Thyroid gland (tissue), 4 donors: Measurements from ENCODE around the gene EVPLL. TPM values are rescaled to one million over a fixed set of nuclear protein-coding genes. Genes with fewer than 3 reads are reported as not detected.

Experiments used
- DNase-seq, 2 donors: peaks; one replicate each; pipeline ENCODE4 v3.0.0-alpha.2; 2019
- H3K27ac ChIP-seq, 3 donors: fragments of 200-600 bp; sonication (generic); 1 replicate in 2 of 3; 2 replicates in 1 of 3; pipeline ENCODE4 v1.5.1; 2016 to 2019; ENCODE audit warnings: mild to moderate bottlenecking in 1 of 3, moderate library complexity in 1 of 3
- H3K27me3 ChIP-seq: fragments of 200-600 bp; sonication (generic); one replicate; pipeline ENCODE4 v1.5.1; 2019
- H3K36me3 ChIP-seq, 2 donors: fragments of 200-600 bp; sonication (generic); one replicate each; pipeline ENCODE4 v1.5.1; 2016 to 2019
- H3K4me1 ChIP-seq, 2 donors: fragments of 200-600 bp; sonication (generic); one replicate each; pipeline ENCODE4 v1.5.1; 2017 to 2019
- H3K4me3 ChIP-seq, 3 donors: fragments of 200-600 bp; sonication (generic); replicated peaks in 1 of 3; 1 replicate in 2 of 3; 2 replicates in 1 of 3; pipeline ENCODE4 v1.5.1; 2016; ENCODE audit warnings: mild to moderate bottlenecking in 1 of 3
- H3K9me3 ChIP-seq: fragments of 200-600 bp; sonication (generic); one replicate; pipeline ENCODE4 v1.5.1; 2017
- CTCF ChIP-seq, 6 experiments: fragments of 200-600 bp in 3 of 6; fragments of 450-650 bp in 3 of 6; sonication (generic) in 3 of 6; IDR thresholded peaks; one replicate each; pipeline ENCODE4 v1.5.1; 2016 to 2019; ENCODE audit warnings: antibody characterized with exemption in 6 of 6, mild to moderate bottlenecking in 2 of 6, inconsistent platforms in 1 of 6, moderate library complexity in 1 of 6
- POLR2A ChIP-seq, 2 donors: fragments of 450-650 bp; IDR thresholded peaks; one replicate each; pipeline ENCODE4 v1.6.1; 2017; ENCODE audit warnings: antibody characterized with exemption in 2 of 2, mild to moderate bottlenecking in 2 of 2, moderate library complexity in 1 of 2
- WGBS, 2 donors: methylation state at CpG; one replicate each; pipeline ENCODE4 v1.1.5; 2017; 5-methylcytosine and 5-hydroxymethylcytosine counted together
- intact Hi-C: fragments of 100-400 bp; cut with DNase I; formaldehyde crosslinking; loops from one replicate; pipeline ENCODE4 v1.15.1; 2023
- total RNA-seq, 4 donors: library from RNA; depleted of rRNA; stranded (reverse); fragments of >200 nt; gene quantifications; one replicate each; pipeline ENCODE4 v1.2.3, GENCODE V29; 2016

EVPLL gene
- total RNA-seq, 4 donors from 2014 or later: 0.40 to 1.4 (median 0.89) TPM; not detected in 1

GRCh38 chr17:18379246-18380146 is 1.9 kb downstream of the EVPLL start:
- WGBS, 2 donors: 83 to 89% methylated on average over 14 to 15 of the region's 16 CpGs
- no peaks in the 10 kb centered on the region for H3K9me3 ChIP-seq
- no peaks in the 10 kb centered on the region for H3K36me3 ChIP-seq
- H3K4me3 ChIP-seq: no peak overlapping the region
- intact Hi-C loops: no loop called here
- TF ChIP-seq CTCF (IDR thresholded peaks at IDR 0.05): no peak
- TF ChIP-seq POLR2A (IDR thresholded peaks at IDR 0.05): no peak
- H3K27ac ChIP-seq: no peak overlapping the region
- DNase-seq: no peak
- peaks cover 10 to 14% of the 10 kb centered on the region in 2 donors for H3K4me1 ChIP-seq
- no peaks in the 10 kb centered on the region for H3K27me3 ChIP-seq

DNA sequence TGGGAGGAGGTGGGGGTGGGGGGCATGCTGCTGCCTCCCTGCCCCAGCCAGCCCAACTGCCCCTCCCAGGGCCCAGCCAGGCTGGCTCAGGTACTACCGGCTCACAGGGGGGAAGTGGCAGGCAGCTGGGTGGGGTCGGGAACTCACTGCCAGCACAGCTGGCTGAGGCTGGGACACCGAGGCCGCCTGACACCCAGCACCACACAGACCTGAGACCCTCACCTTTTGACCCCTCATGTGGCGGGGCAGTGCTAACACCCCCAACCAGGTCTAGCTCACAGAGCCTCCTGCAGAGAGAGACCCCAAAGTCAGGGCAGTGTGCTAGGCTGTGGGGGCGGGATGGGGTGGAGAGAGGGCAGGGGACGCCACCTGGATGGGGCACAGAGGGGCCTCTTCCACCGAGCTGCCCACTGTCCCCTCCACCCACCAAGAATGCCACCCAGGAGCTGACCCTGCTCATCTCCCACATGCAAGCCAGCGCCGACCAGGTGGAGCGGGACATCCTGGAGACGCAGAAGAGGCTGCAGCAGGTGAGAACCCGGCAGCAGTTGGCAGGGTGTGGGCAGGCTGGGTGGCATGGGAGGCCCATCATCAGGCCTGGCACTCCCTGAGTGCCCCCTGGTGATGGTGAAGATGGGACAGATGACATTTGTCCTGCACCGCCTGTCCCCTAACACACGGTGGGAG is 3.0 kb downstream of the EVPLL start:
- no peak overlapping the region for H3K27ac ChIP-seq
- H3K4me1 ChIP-seq: peaks cover 10 to 14% of the 10 kb centered on the region in 2 donors
- no peak overlapping the region for H3K4me3 ChIP-seq
- H3K9me3 ChIP-seq: no peaks in the 10 kb centered on the region
- intact Hi-C loops: no loop called here
- H3K27me3 ChIP-seq: no peaks in the 10 kb centered on the region
- no peak for DNase-seq
- 76 to 87% methylated on average over 6 to 7 of the region's 15 CpGs for WGBS, 2 donors
- no peaks in the 10 kb centered on the region for H3K36me3 ChIP-seq
- TF ChIP-seq CTCF (IDR thresholded peaks at IDR 0.05): no peak
- no peak for TF ChIP-seq POLR2A (IDR thresholded peaks at IDR 0.05)

GRCh38 chr17:18381158-18381952 is 3.8 kb downstream of the EVPLL start:
- H3K4me3 ChIP-seq: no peak overlapping the region
- no peak overlapping the region for H3K27ac ChIP-seq
- H3K4me1 ChIP-seq: peaks cover 10 to 14% of the 10 kb centered on the region in 2 donors
- H3K9me3 ChIP-seq: no peaks in the 10 kb centered on the region
- no peaks in the 10 kb centered on the region for H3K27me3 ChIP-seq
- DNase-seq: no peak
- no peak for TF ChIP-seq CTCF (IDR thresholded peaks at IDR 0.05)
- TF ChIP-seq POLR2A (IDR thresholded peaks at IDR 0.05): no peak
- 88 to 93% methylated on average over 12 to 21 of the region's 23 CpGs for WGBS, 2 donors
- intact Hi-C loops: no loop called here
- no peaks in the 10 kb centered on the region for H3K36me3 ChIP-seq

- peaks cover 10 to 14% of the 10 kb centered on the region in 2 donors for H3K4me1 ChIP-seq
- TF ChIP-seq POLR2A (IDR thresholded peaks at IDR 0.05) (no peak), CTCF (IDR thresholded peaks at IDR 0.05) (no peak)
- intact Hi-C loops: no loop called here
- WGBS, 2 donors: 72 to 85% methylated on average over 3 of the region's 3 CpGs
- H3K27ac ChIP-seq: no peak overlapping the region
- no peaks in the 10 kb centered on the region for H3K27me3 ChIP-seq
- no peaks in the 10 kb centered on the region for H3K9me3 ChIP-seq
- no peaks in the 10 kb centered on the region for H3K36me3 ChIP-seq
- no peak overlapping the region for H3K4me3 ChIP-seq
- DNase-seq: no peak
Observed at GRCh38 chr17:18381953-18382245, 4.3 kb downstream of the EVPLL start.
